MM.1S (cell line): ENCODE data around the gene FBXO34.

ENCODE experiments used
- DNase-seq: peaks from one replicate; pipeline ENCODE4 v3.0.0-alpha.2; 2015
- H2AFZ ChIP-seq: fragments of 300-600 bp; sonication (generic); 2 replicates; pipeline ENCODE4 v1.6.0; 2016; ENCODE audit warnings: antibody characterized with exemption, low read length
- H3F3A ChIP-seq: fragments of 300-600 bp; sonication (generic); 2 replicates; pipeline ENCODE4 v1.6.1; 2016; ENCODE audit warnings: mild to moderate bottlenecking, antibody characterized with exemption, low read length, moderate library complexity, mixed read lengths; ENCODE audit not compliant: insufficient read depth
- H3K27ac ChIP-seq: fragments of 300-600 bp; sonication (generic); 2 replicates; pipeline ENCODE4 v1.5.1; 2016; ENCODE audit warnings: mild to moderate bottlenecking, low read length
- H3K27me3 ChIP-seq: fragments of 300-600 bp; sonication (generic); replicated peaks from 2 replicates; pipeline ENCODE4 v1.6.0; 2016; ENCODE audit warnings: low read length; ENCODE audit not compliant: insufficient read depth
- H3K36me3 ChIP-seq: fragments of 300-600 bp; sonication (generic); replicated peaks from 2 replicates; pipeline ENCODE4 v1.6.1; 2016; ENCODE audit warnings: mild to moderate bottlenecking, low read length, mixed read lengths; ENCODE audit not compliant: insufficient read depth
- H3K4me1 ChIP-seq: fragments of 300-600 bp; sonication (generic); 2 replicates; pipeline ENCODE4 v1.6.1; 2016; ENCODE audit warnings: low read length, mixed read lengths
- H3K4me2 ChIP-seq: fragments of 300-600 bp; sonication (generic); 2 replicates; pipeline ENCODE4 v1.6.0; 2016; ENCODE audit warnings: low read depth, low read length
- H3K4me3 ChIP-seq: fragments of 300-600 bp; sonication (generic); 2 replicates; pipeline ENCODE4 v1.5.1; 2016; ENCODE audit warnings: low read length, mixed read lengths
- H3K79me2 ChIP-seq: fragments of 300-600 bp; sonication (generic); 2 replicates; pipeline ENCODE4 v1.6.1; 2016; ENCODE audit warnings: mixed run types, low read length, mixed read lengths
- H3K9ac ChIP-seq: fragments of 300-600 bp; sonication (generic); 2 replicates; pipeline ENCODE4 v1.6.1; 2016; ENCODE audit warnings: low read length, mixed read lengths
- H3K9me2 ChIP-seq: fragments of 300-600 bp; sonication (generic); replicated peaks from 2 replicates; pipeline ENCODE4 v1.6.1; 2016; ENCODE audit warnings: mild to moderate bottlenecking, low read length, mixed read lengths; ENCODE audit not compliant: insufficient read depth
- H3K9me3 ChIP-seq: fragments of 300-600 bp; sonication (generic); replicated peaks from 2 replicates; pipeline ENCODE4 v1.6.1; 2016; ENCODE audit warnings: mild to moderate bottlenecking, low read length, mixed read lengths; ENCODE audit not compliant: insufficient read depth
- H4K20me1 ChIP-seq: fragments of 300-600 bp; sonication (generic); 2 replicates; pipeline ENCODE4 v1.6.1; 2016; ENCODE audit warnings: mild to moderate bottlenecking, low read length, moderate library complexity, mixed read lengths; ENCODE audit not compliant: insufficient read depth
- EZH2 ChIP-seq: fragments of 300-600 bp; sonication (generic); optimal IDR thresholded peaks from 2 replicates; pipeline ENCODE3; 2017; ENCODE audit warnings: low read depth, mild to moderate bottlenecking, antibody characterized with exemption, low read length, mixed read lengths
- EZH2phosphoT487 ChIP-seq: fragments of 300-600 bp; sonication (generic); IDR thresholded peaks from 2 replicates; pipeline ENCODE4 v1.6.1; 2018; ENCODE audit warnings: antibody characterized with exemption, low read length
- TF ChIP-seq, protein P1 (sequence below): fragments of 300-600 bp; sonication (generic); IDR thresholded peaks from 2 replicates; pipeline ENCODE4 v1.5.1; 2016; ENCODE audit warnings: antibody characterized with exemption, low read length, mixed read lengths

The FBXO34 gene

DNA sequence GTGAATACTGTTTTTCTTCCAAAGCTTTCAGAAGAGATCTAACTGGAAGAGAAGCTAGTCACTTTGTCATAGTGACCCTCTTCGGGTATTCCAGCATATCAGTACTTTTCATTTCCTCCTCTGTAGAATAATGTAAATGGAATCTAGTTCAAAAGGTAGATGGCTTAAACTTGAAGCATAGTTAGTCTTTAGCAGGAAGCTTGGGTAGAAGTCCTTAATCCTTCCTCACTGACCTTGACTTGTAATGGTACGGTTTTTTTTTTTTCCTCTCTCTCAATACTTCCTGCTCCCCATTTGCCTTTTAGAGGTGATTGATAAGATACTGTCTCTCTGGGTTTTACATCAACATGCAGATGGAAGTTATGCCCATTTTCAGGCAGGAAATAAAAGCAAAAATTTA is 1.7 kb downstream of the FBXO34 start:
- TF ChIP-seq EZH2phosphoT487 (no peak), EZH2 (no peak)
- TF ChIP-seq, protein P1, sequence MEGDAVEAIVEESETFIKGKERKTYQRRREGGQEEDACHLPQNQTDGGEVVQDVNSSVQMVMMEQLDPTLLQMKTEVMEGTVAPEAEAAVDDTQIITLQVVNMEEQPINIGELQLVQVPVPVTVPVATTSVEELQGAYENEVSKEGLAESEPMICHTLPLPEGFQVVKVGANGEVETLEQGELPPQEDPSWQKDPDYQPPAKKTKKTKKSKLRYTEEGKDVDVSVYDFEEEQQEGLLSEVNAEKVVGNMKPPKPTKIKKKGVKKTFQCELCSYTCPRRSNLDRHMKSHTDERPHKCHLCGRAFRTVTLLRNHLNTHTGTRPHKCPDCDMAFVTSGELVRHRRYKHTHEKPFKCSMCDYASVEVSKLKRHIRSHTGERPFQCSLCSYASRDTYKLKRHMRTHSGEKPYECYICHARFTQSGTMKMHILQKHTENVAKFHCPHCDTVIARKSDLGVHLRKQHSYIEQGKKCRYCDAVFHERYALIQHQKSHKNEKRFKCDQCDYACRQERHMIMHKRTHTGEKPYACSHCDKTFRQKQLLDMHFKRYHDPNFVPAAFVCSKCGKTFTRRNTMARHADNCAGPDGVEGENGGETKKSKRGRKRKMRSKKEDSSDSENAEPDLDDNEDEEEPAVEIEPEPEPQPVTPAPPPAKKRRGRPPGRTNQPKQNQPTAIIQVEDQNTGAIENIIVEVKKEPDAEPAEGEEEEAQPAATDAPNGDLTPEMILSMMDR, result no peak
- Histone ChIP-seq H4K20me1 (no peaks in the 10 kb centered on the region), H2AFZ (no peak overlapping the region), H3K36me3 (no peaks in the 10 kb centered on the region), H3K4me3 (no peak overlapping the region), H3K4me1 (peaks cover 5% of the 10 kb centered on the region; the same call in 1 of the 2 replicates), H3K27ac (no peak overlapping the region), H3F3A (peaks cover 6% of the 10 kb centered on the region; the same call in 1 of the 2 replicates), H3K9ac (no peak overlapping the region), H3K79me2 (peaks cover 56% of the 10 kb centered on the region), H3K27me3 (no peaks in the 10 kb centered on the region), H3K9me2 (no peaks in the 10 kb centered on the region), H3K4me2 (peak overlapping the region; percentile 55; the same call in 1 of the 2 replicates), H3K9me3 (no peaks in the 10 kb centered on the region)
- DNase-seq, result no peak

DNA sequence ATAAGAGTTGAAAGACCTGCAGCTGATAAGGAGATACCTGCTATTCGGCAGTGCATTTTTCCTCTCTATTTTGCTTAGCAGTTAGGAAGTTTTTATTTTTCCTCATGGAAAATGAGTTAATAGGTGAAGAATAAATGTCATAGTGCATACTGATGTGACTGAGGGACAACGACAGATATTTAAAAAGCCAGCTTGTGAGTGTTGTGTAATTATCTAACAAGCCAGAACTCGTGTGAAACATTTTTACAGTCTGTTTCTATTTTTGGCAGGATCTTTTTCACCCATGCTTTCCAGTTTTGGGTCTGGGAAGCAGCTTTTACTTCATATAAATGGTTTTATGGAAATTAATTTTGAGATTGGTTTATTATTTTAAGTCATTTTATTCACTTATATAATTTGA is 2.9 kb downstream of the FBXO34 start:
- Histone ChIP-seq H3K4me3 (no peak overlapping the region), H3K9me3 (no peaks in the 10 kb centered on the region), H3K36me3 (no peaks in the 10 kb centered on the region), H4K20me1 (no peaks in the 10 kb centered on the region), H3F3A (peaks cover 9% of the 10 kb centered on the region), H2AFZ (no peak overlapping the region), H3K4me2 (no peak overlapping the region), H3K4me1 (peaks cover 5% of the 10 kb centered on the region; the same call in 1 of the 2 replicates), H3K79me2 (peaks cover 68% of the 10 kb centered on the region), H3K27ac (no peak overlapping the region), H3K27me3 (no peaks in the 10 kb centered on the region), H3K9ac (no peak overlapping the region), H3K9me2 (no peaks in the 10 kb centered on the region)
- TF ChIP-seq EZH2 (no peak), EZH2phosphoT487 (no peak)
- TF ChIP-seq, protein P1, result no peak
- no peak for DNase-seq

DNA sequence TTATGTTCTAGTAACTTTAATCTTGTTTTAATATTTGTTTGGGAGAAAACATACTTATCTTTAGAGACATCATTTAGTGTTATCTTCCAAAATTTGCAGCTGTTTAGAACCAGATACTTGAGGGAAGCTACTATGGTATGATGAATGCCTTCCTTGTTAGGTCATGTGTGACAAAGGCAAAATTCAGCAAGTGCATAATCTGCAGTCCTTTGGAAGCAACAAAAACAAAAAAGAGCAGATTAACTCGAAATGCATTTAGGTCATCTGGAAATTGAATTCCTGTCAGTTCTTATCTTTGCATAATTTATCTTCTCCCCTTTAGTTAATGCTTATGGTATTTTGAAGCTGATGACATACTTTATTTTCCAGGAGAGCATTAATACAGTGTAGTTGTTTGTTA is 3.5 kb downstream of the FBXO34 start:
- H3K36me3 ChIP-seq, result no peaks in the 10 kb centered on the region
- H3K9me2 ChIP-seq, result no peaks in the 10 kb centered on the region
- H3K9me3 ChIP-seq, result no peaks in the 10 kb centered on the region
- no peak overlapping the region for H2AFZ ChIP-seq
- H3K27me3 ChIP-seq, result no peaks in the 10 kb centered on the region
- H3K9ac ChIP-seq, result no peak overlapping the region
- no peak overlapping the region for H3K4me2 ChIP-seq
- no peak overlapping the region for H3K4me3 ChIP-seq
- DNase-seq, result no peak
- H3K27ac ChIP-seq, result no peak overlapping the region
- H4K20me1 ChIP-seq, result no peaks in the 10 kb centered on the region
- peaks cover 9% of the 10 kb centered on the region for H3F3A ChIP-seq
- peaks cover 5% of the 10 kb centered on the region; the same call in 1 of the 2 replicates for H3K4me1 ChIP-seq
- H3K79me2 ChIP-seq, result peaks cover 75% of the 10 kb centered on the region
- TF ChIP-seq, protein P1, result no peak
- TF ChIP-seq EZH2, result no peak
- TF ChIP-seq EZH2phosphoT487, result no peak
